Stimulated activated CD4-positive, alpha-beta T cell treated with anti-CD3 and anti-CD28 coated beads, Interleukin-15, amount 100 ng/mL, for 24 hours (primary cell): ENCODE measurements around the gene HDAC4.

Experiments used
- DNase-seq: peaks from one replicate; pipeline ENCODE4 v3.0.0-alpha.2; 2020

The HDAC4 gene

GRCh38 chr2:239229545-239230279 is 171.1 kb downstream of the HDAC4 start:
- DNase-seq = no peak

- no peak for DNase-seq
Measured at GRCh38 chr2:239227661-239228371, 173.0 kb downstream of the HDAC4 start.

- DNase-seq = no peak
Measured at GRCh38 chr2:239226677-239227581, 173.9 kb downstream of the HDAC4 start.

- DNase-seq = no peak
Measured at GRCh38 chr2:239225871-239226561, 174.8 kb downstream of the HDAC4 start.

- DNase-seq = peak; percentile 21
Measured at GRCh38 chr2:239225371-239225851, 175.4 kb downstream of the HDAC4 start.

- DNase-seq = no peak
Measured at GRCh38 chr2:239224955-239225354, 175.9 kb downstream of the HDAC4 start.

- DNase-seq = no peak
Measured at GRCh38 chr2:239224199-239224570, 176.6 kb downstream of the HDAC4 start.

- no peak for DNase-seq
Measured at GRCh38 chr2:239223310-239224198, 177.3 kb downstream of the HDAC4 start.

GRCh38 chr2:239222706-239223309 is 178.0 kb downstream of the HDAC4 start:
- no peak for DNase-seq

- DNase-seq = no peak
Measured at GRCh38 chr2:239222312-239222660, 178.5 kb downstream of the HDAC4 start.

- no peak for DNase-seq
Measured at GRCh38 chr2:239220981-239221396, 179.8 kb downstream of the HDAC4 start.

- no peak for DNase-seq
Measured at GRCh38 chr2:239220341-239220740, 180.5 kb downstream of the HDAC4 start.

GRCh38 chr2:239216614-239217273 is 184.1 kb downstream of the HDAC4 start:
- peak; percentile 53 for DNase-seq

GRCh38 chr2:239215988-239216613 is 184.7 kb downstream of the HDAC4 start:
- DNase-seq = no peak

GRCh38 chr2:239215136-239215925 is 185.5 kb downstream of the HDAC4 start:
- no peak for DNase-seq

GRCh38 chr2:239214725-239215124 is 186.1 kb downstream of the HDAC4 start:
- no peak for DNase-seq

GRCh38 chr2:239213643-239214101 is 187.1 kb downstream of the HDAC4 start:
- no peak for DNase-seq

- no peak for DNase-seq
Measured at GRCh38 chr2:239212929-239213642, 187.7 kb downstream of the HDAC4 start.
